ENCODE measurements around the gene FEN1. TPM values are rescaled to one million over a fixed set of nuclear protein-coding genes. Genes with fewer than 3 reads are reported as not detected.

FEN1 gene
- total RNA-seq, 1 donor from 2014 or later: 13.8 TPM

GRCh38 chr11:61811831-61812230 is 19.1 kb downstream of the FEN1 start:
- no peak overlapping the region for H3K27ac ChIP-seq (ENCODE audit: low read depth, low read length)
- H3K36me3 ChIP-seq (ENCODE audit: insufficient read depth, low read length): peaks cover 14% of the 10 kb centered on the region
- Mint-ChIP-seq H3K4me1 (ENCODE audit: low read depth, unreplicated experiment) (no peaks in the 10 kb centered on the region), H3K9me3 (ENCODE audit: unreplicated experiment) (no peaks in the 10 kb centered on the region), H3K27ac (ENCODE audit: unreplicated experiment) (no peak overlapping the region), H3K4me3 (ENCODE audit: unreplicated experiment) (no peak overlapping the region), H3K27me3 (ENCODE audit: low read depth, unreplicated experiment) (no peaks in the 10 kb centered on the region), H3K36me3 (ENCODE audit: low read depth, unreplicated experiment) (peaks cover 20% of the 10 kb centered on the region)
- no peak for DNase-seq (ENCODE audit: low read depth)
- peaks cover 11% of the 10 kb centered on the region for H3K79me2 ChIP-seq (ENCODE audit: insufficient read depth, low read length)
- H3K9me3 ChIP-seq (ENCODE audit: insufficient read depth, low read depth, low read length): no peaks in the 10 kb centered on the region
- H3K4me1 ChIP-seq (ENCODE audit: insufficient read depth, low read length): peaks cover 3% of the 10 kb centered on the region
- H3K27me3 ChIP-seq (ENCODE audit: insufficient read depth, low read length): no peaks in the 10 kb centered on the region
- H3K4me3 ChIP-seq (ENCODE audit: insufficient read depth, low read depth, low read length): no peak overlapping the region
- FAIRE-seq: no peak
- no peak overlapping the region for H3K9ac ChIP-seq (ENCODE audit: low read length)
- no peaks in the 10 kb centered on the region for H4K20me1 ChIP-seq (ENCODE audit: insufficient read depth, low read length)
- no peak overlapping the region for H3K4me2 ChIP-seq (ENCODE audit: low read length)
- TF ChIP-seq EZH2 (IDR thresholded peaks at IDR 0.05; ENCODE audit: insufficient read depth, low read length): no peak
- TF ChIP-seq, protein P1, sequence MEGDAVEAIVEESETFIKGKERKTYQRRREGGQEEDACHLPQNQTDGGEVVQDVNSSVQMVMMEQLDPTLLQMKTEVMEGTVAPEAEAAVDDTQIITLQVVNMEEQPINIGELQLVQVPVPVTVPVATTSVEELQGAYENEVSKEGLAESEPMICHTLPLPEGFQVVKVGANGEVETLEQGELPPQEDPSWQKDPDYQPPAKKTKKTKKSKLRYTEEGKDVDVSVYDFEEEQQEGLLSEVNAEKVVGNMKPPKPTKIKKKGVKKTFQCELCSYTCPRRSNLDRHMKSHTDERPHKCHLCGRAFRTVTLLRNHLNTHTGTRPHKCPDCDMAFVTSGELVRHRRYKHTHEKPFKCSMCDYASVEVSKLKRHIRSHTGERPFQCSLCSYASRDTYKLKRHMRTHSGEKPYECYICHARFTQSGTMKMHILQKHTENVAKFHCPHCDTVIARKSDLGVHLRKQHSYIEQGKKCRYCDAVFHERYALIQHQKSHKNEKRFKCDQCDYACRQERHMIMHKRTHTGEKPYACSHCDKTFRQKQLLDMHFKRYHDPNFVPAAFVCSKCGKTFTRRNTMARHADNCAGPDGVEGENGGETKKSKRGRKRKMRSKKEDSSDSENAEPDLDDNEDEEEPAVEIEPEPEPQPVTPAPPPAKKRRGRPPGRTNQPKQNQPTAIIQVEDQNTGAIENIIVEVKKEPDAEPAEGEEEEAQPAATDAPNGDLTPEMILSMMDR (IDR thresholded peaks at IDR 0.05; ENCODE audit: insufficient read depth, low read depth, low read length): no peak
- no peak overlapping the region for H2AFZ ChIP-seq (ENCODE audit: low read depth, low read length)

DNA sequence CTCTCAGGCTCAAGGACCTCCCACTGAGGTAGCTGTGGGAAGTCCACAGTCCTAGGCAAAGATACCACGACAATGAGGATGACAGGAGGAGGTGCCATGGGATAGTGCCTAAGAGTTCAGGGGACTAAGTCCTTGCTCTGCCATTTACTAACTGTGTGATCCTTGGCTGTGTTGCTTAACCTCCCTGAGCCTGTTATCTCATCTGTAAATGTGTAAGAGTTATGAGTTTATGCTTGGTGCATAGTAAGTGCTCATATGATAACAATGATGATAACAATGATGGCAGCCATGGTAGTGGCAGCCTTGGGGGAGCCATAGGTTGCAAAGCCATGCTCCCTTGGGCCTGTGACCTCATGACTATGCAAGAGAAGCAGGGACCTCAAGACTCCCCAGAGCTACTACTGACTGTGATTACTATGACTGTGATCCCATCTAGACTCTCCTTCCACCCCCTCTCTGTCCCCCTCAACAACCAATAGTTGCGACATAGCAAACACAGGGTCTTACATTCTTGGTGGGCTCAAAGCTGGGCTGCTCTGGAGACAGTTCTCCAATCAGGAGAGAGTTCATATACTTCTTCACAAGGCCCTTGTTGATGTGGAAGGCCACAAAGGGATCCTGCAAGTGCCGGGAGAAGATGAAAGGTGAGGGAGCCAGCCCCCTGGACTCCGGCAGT is 20.2 kb downstream of the FEN1 start:
- no peak overlapping the region for H3K4me3 Mint-ChIP-seq (ENCODE audit: unreplicated experiment)
- H3K79me2 ChIP-seq (ENCODE audit: insufficient read depth, low read length): peaks cover 11% of the 10 kb centered on the region
- H3K4me2 ChIP-seq (ENCODE audit: low read length): no peak overlapping the region
- H3K27me3 Mint-ChIP-seq (ENCODE audit: low read depth, unreplicated experiment): no peaks in the 10 kb centered on the region
- peaks cover 13% of the 10 kb centered on the region for H3K36me3 ChIP-seq (ENCODE audit: insufficient read depth, low read length)
- no peaks in the 10 kb centered on the region for H3K9me3 Mint-ChIP-seq (ENCODE audit: unreplicated experiment)
- peaks cover 15% of the 10 kb centered on the region for H3K36me3 Mint-ChIP-seq (ENCODE audit: low read depth, unreplicated experiment)
- H3K4me3 ChIP-seq (ENCODE audit: insufficient read depth, low read depth, low read length): no peak overlapping the region
- no peaks in the 10 kb centered on the region for H3K27me3 ChIP-seq (ENCODE audit: insufficient read depth, low read length)
- DNase-seq (ENCODE audit: low read depth) (no peak), FAIRE-seq (no peak)
- peaks cover 12% of the 10 kb centered on the region for H3K4me1 ChIP-seq (ENCODE audit: insufficient read depth, low read length)
- H3K9ac ChIP-seq (ENCODE audit: low read length): no peak overlapping the region
- TF ChIP-seq EZH2 (IDR thresholded peaks at IDR 0.05; ENCODE audit: insufficient read depth, low read length): no peak
- TF ChIP-seq, protein P1 (IDR thresholded peaks at IDR 0.05; ENCODE audit: insufficient read depth, low read depth, low read length): no peak
- H3K4me1 Mint-ChIP-seq (ENCODE audit: low read depth, unreplicated experiment): peaks cover 4% of the 10 kb centered on the region
- no peaks in the 10 kb centered on the region for H3K9me3 ChIP-seq (ENCODE audit: insufficient read depth, low read depth, low read length)
- no peak overlapping the region for H3K27ac ChIP-seq (ENCODE audit: low read depth, low read length)
- no peak overlapping the region for H2AFZ ChIP-seq (ENCODE audit: low read depth, low read length)
- no peaks in the 10 kb centered on the region for H4K20me1 ChIP-seq (ENCODE audit: insufficient read depth, low read length)
- H3K27ac Mint-ChIP-seq (ENCODE audit: unreplicated experiment): no peak overlapping the region
